Activated CD8-positive, alpha-beta memory T cell treated with anti-CD3 and anti-CD28 coated beads, Interleukin-2, amount 10 ng/mL, durations not matched to agents 7 days and 5 days (primary cell): ENCODE data around the gene PLB1. TPM values are rescaled to one million over a fixed set of nuclear protein-coding genes. Genes with fewer than 3 reads are reported as not detected.

ENCODE experiments used
- ATAC-seq: fragments of 150-1000 bp; cut with Tn5 transposase; one replicate; pipeline ENCODE4 v1.10.0; 2021; ENCODE audit warnings: moderate library complexity
- CTCF ChIA-PET: fragments of 350-600 bp; sonication (Branson Sonifier 250); formaldehyde crosslinking; loops from one replicate; lab custom pipeline; 2021; ENCODE audit warnings: antibody characterized with exemption; lab: Charles Lee
- DNase-seq: peaks from one replicate; pipeline ENCODE4 v3.0.0-alpha.2; 2020
- H3K27ac Mint-ChIP-seq: one replicate; pipeline ENCODE4 v1.8.0; 2021; ENCODE audit warnings: mild to moderate bottlenecking, mixed read lengths
- H3K27me3 Mint-ChIP-seq: one replicate; pipeline ENCODE4 v1.8.0; 2021; ENCODE audit warnings: mixed read lengths
- H3K36me3 Mint-ChIP-seq: one replicate; pipeline ENCODE4 v1.8.0; 2021; ENCODE audit warnings: mild to moderate bottlenecking, mixed read lengths
- H3K4me1 Mint-ChIP-seq: one replicate; pipeline ENCODE4 v1.8.0; 2021; ENCODE audit warnings: mixed read lengths
- H3K4me3 Mint-ChIP-seq: one replicate; pipeline ENCODE4 v1.8.0; 2021; ENCODE audit warnings: mild to moderate bottlenecking, moderate library complexity, mixed read lengths
- H3K9me3 Mint-ChIP-seq: one replicate; pipeline ENCODE4 v1.8.0; 2022; ENCODE audit warnings: low read depth, mixed read lengths
- total RNA-seq, 2 experiments: library from RNA; stranded (reverse); gene quantifications; one replicate each; pipeline ENCODE4 v1.2.3, GENCODE V29; 2021

The PLB1 gene
- total RNA-seq, 2 experiments from 2014 or later = 0.67 to 1.2 TPM

DNA sequence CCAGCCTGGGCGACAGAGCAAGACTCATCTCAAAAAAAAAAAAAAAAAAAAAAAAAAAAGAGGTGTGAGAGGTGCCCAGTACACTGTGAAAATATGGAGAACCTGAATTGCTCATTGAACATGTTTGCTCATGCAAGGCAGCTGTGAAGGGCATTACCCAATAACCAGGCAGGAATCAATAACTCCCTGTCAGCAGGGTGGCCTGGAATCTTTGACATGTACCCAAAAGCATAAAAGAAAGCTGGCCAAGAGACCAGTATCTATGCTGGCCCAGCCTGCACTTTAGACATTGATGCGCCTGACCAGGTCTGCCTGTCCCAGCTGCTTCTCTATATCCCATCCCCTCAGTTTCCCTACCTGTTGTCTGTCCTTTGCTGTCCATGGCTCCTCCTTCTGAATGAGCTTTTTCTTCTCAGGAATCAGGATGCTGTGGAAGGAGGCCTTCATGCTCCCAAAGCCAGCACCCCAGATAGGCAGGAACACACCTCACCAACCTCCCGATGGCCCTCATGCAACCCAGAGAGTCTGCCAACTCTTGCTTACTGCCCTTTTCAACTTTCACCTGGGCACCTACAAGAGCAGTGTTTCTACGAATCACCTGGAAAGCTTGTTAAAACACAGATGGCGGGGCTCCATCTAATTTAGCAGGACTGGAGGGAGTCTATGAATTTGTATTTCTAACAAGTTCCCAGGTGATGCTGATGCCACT, 172.4 kb downstream of the PLB1 start:
- H3K36me3 Mint-ChIP-seq = peaks cover 3% of the 10 kb centered on the region
- H3K9me3 Mint-ChIP-seq = peaks cover 5% of the 10 kb centered on the region
- H3K27ac Mint-ChIP-seq = no peak overlapping the region
- no peaks in the 10 kb centered on the region for H3K4me1 Mint-ChIP-seq
- H3K4me3 Mint-ChIP-seq = no peak overlapping the region
- CTCF ChIA-PET = no interaction called here
- no peak for DNase-seq
- no peaks in the 10 kb centered on the region for H3K27me3 Mint-ChIP-seq
- ATAC-seq = no peak

DNA sequence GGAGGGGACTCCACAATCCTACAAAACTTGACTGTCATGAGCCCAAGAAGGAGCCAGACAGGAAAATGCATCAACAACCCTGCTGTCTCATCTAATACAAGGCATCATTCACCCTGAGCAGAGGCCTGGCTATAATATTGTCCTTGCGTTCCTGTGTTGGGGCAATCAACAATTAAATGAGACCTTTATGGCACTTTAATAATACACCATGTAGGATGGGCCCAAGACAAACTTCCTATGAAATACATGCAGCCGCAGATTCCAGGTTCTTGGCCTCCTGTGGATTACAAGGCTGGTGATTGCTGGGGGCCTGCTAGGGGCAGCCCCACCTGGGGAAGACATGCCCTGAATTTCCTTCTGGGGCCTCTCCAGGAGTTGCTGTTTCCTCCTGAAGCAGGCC, 173.0 kb downstream of the PLB1 start:
- no peak overlapping the region for H3K4me3 Mint-ChIP-seq
- DNase-seq (no peak), ATAC-seq (no peak)
- no peak overlapping the region for H3K27ac Mint-ChIP-seq
- no peaks in the 10 kb centered on the region for H3K27me3 Mint-ChIP-seq
- peaks cover 3% of the 10 kb centered on the region for H3K36me3 Mint-ChIP-seq
- CTCF ChIA-PET = no interaction called here
- H3K9me3 Mint-ChIP-seq = peaks cover 5% of the 10 kb centered on the region
- no peaks in the 10 kb centered on the region for H3K4me1 Mint-ChIP-seq

DNA sequence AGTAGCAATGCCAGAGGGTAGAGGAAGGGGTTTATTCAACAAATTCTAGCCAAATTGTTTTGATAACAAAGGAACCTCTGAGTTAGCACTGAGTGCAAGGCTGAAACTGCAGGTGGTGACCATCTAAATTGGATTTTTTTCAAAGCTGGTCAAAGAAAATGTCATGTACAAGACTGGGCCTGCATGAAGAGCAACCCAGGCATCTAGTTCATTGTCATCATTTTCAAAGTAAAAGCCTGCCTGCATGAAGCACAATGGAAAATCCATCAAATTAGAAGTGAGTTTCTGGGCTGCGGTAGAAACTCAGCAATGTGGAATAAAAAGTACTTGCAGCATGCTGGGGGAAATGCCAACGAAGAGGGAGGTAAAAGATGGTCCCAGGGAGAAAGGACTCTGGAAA, 175.0 kb downstream of the PLB1 start:
- Mint-ChIP-seq H3K4me3 (no peak overlapping the region), H3K36me3 (peaks cover 3% of the 10 kb centered on the region), H3K9me3 (peaks cover 5% of the 10 kb centered on the region), H3K27me3 (no peaks in the 10 kb centered on the region), H3K27ac (no peak overlapping the region), H3K4me1 (no peaks in the 10 kb centered on the region)
- no peak for DNase-seq
- ATAC-seq = no peak
- CTCF ChIA-PET = no interaction called here

DNA sequence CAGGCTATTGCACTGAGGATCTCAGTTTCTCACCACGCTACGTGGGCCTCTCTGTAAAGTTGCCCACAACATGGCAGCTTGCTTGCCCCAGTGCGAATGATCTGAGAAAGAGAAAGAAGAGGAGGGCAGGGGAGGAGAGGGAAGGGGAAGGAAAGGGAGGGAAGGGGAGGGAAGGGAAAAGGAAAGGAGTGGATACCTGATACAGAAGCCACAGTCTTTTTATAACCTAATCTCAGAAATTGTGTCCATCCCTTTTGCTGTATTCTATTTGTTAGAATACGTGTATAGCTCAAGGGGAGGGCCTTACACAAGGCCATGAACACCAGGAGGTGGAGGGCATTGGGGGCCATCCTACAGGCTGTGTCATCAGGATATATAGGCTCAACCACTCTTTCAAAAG, 177.5 kb downstream of the PLB1 start:
- Mint-ChIP-seq H3K4me1 (peaks cover 1% of the 10 kb centered on the region), H3K27ac (no peak overlapping the region), H3K4me3 (no peak overlapping the region), H3K27me3 (no peaks in the 10 kb centered on the region), H3K36me3 (peaks cover 3% of the 10 kb centered on the region), H3K9me3 (peaks cover 5% of the 10 kb centered on the region)
- CTCF ChIA-PET = interaction anchor here (1.1 kb wide), 1 partner anchor 81 kb away, joined by 3 read pairs; no protein-coding TSS in a partner anchor
- no peak for DNase-seq
- ATAC-seq = no peak

DNA sequence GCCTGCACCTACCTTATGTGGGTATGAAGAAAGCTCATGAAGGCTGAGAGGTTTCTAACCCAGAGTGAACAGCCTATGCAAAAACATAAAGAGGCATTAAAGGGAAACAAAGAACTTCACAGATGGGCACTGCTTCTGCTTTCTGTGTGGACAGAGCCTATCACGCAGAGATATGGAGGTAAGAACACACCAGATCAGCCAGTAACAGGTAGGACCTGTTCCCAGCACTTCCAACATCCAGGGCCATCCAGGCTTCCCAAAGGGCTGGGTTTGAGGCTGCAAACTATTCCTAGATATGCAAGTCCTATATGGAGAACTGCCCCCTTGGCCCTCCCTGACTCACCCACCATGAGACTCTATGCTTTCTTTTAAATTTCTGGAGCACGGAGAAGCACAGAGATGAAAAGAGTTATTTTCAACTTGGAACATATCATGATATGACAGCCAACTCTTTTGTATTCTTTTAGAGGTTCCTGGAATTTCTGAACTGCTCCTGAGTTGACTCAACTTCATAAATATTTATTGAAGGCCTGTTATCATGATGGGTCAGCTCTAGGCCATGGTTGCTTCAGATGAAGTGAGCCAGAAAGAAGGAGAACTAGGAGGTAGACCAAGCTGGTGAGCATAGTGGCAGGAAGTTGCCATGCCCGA, 178.3 kb downstream of the PLB1 start:
- Mint-ChIP-seq H3K36me3 (peaks cover 3% of the 10 kb centered on the region), H3K9me3 (peaks cover 5% of the 10 kb centered on the region), H3K4me1 (peaks cover 8% of the 10 kb centered on the region), H3K27ac (no peak overlapping the region), H3K4me3 (no peak overlapping the region), H3K27me3 (no peaks in the 10 kb centered on the region)
- ATAC-seq (no peak), DNase-seq (no peak)
- CTCF ChIA-PET = no interaction called here

DNA sequence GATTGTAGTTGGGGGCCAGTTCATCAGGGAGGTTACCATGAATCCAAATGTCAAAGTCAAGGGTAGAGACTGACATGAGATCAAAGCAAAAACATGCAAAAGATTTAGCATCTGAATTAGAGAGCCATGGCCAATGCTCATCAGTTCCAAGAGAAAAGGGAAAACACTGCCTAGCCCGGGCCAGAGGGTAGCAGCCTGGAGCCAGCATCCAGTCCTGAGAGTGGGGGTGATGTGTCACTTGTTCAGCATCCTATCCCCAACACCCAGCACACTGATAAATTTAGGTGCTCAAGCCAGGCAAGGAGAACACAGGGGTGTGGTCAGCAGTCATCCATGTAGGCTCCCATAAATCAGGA, 178.8 kb downstream of the PLB1 start:
- DNase-seq = no peak
- H3K36me3 Mint-ChIP-seq = peaks cover 3% of the 10 kb centered on the region
- no peak overlapping the region for H3K4me3 Mint-ChIP-seq
- CTCF ChIA-PET = no interaction called here
- no peaks in the 10 kb centered on the region for H3K27me3 Mint-ChIP-seq
- no peak overlapping the region for H3K27ac Mint-ChIP-seq
- peaks cover 13% of the 10 kb centered on the region for H3K4me1 Mint-ChIP-seq
- H3K9me3 Mint-ChIP-seq = peaks cover 5% of the 10 kb centered on the region
- no peak for ATAC-seq

DNA sequence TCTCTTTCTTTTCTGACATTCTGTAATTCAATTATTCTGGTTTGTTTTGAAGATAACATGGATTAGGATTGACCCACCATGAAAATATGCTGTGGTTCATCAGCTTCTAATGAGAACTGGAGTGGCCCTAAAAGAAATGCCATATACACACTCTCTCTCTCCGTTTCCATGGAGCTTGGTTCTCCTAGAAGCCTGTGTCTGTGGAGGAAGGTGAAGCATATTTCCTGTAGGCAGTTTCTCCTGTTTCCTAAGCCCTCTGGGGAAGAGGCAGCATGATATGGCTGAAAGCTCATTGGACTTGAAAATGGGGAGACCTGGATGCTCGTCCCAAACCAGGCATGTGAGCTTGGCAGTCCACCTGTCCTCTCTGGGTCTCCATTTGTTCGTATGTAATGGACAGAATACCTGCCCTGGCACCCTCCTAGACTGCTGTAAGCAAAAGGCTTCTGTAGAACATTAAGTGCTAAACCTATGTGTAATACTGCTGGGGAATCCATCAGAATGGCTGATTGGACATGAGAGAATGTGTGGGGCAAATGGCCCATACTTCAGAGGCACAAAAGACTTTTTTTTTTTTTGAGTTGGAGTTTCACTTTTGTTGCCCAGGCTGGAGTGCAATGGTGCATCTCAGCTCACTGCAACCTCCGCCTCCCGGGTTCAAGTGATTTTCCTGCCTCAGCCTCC, 180.4 kb downstream of the PLB1 start:
- ATAC-seq (no peak), DNase-seq (no peak)
- peaks cover 3% of the 10 kb centered on the region for H3K36me3 Mint-ChIP-seq
- H3K27ac Mint-ChIP-seq = no peak overlapping the region
- H3K4me3 Mint-ChIP-seq = no peak overlapping the region
- CTCF ChIA-PET = interaction anchor here (1.3 kb wide), 1 partner anchor 12 kb away, joined by 3 read pairs; no protein-coding TSS in a partner anchor
- H3K27me3 Mint-ChIP-seq = no peaks in the 10 kb centered on the region
- peaks cover 23% of the 10 kb centered on the region for H3K4me1 Mint-ChIP-seq
- peaks cover 5% of the 10 kb centered on the region for H3K9me3 Mint-ChIP-seq

DNA sequence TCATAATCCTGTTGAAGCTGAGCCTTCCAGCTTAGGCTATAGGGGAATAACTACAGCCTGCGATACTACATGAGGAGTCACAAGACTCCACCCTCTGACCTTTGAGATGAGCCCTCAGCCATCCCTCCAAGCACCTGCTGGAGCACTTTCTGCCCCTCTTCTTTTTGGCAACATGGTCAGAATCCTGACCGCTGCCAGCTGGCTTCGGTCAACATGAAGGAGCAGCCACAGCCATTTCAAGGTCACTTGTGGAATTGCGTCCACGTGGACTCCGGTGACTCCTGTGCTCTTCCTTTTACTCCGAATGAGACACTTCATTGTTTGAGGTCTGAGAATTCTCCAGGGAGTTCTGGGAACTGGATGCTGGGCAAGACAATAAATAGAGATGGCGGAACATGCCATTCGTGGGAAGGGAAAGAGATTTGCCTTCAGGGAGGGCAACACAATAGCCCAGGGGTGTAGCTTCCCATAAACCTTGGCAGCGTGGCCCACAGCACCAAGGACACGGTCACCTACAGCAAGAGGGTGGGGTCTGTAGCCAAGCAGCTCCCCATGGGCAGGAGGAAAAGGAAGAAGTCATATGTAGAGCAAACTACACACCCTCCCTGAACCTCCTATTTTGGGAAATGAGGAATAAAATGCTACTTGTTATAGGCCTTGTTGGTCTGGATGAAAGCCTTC, 182.5 kb downstream of the PLB1 start:
- H3K4me1 Mint-ChIP-seq = peaks cover 35% of the 10 kb centered on the region
- H3K27ac Mint-ChIP-seq = no peak overlapping the region
- no peaks in the 10 kb centered on the region for H3K27me3 Mint-ChIP-seq
- CTCF ChIA-PET = no interaction called here
- no peak overlapping the region for H3K4me3 Mint-ChIP-seq
- DNase-seq (no peak), ATAC-seq (no peak)
- no peaks in the 10 kb centered on the region for H3K36me3 Mint-ChIP-seq
- H3K9me3 Mint-ChIP-seq = no peaks in the 10 kb centered on the region

DNA sequence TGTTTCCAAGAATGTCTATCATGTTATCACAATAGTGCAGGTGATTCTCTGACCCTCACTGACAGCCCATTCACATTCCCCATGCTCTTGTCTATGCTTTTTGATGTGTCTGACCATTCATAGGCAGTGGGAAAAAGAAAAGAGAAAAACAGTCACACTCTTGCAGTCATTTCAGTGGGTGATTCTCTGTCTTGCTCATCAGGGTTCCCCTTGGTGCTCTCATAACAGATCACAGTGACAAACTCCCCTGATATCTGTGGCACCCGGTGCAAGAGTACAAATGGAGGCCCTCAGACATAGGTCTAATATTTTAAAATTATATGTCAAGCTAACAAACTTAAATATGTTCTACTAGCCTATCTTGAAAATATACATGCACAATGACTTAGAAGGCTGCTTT, 183.1 kb downstream of the PLB1 start:
- DNase-seq (peak; percentile 46), ATAC-seq (no peak)
- Mint-ChIP-seq H3K9me3 (no peaks in the 10 kb centered on the region), H3K4me1 (peaks cover 35% of the 10 kb centered on the region), H3K27ac (no peak overlapping the region), H3K27me3 (no peaks in the 10 kb centered on the region), H3K4me3 (no peak overlapping the region), H3K36me3 (no peaks in the 10 kb centered on the region)
- CTCF ChIA-PET = no interaction called here

DNA sequence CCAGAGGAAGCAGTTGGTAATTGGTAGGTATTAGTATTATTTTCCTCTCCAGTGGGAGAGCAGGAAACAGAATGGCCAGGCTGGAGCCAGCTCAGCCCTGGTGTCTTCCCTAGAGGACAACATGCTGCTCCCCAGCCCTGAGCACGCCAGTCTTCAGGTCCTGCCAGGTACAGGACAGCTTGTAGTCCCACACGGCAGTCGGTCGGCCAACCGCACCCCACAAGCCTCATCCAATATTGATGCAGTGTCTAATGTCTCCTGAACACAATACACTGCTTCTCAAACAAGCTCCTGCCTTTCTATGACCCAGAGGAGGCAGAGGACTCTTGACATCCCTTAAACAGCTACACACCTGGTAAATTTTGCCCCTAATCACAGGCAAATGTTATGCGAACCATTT, 184.8 kb downstream of the PLB1 start:
- ATAC-seq = peak; percentile 7
- Mint-ChIP-seq H3K27ac (peak overlapping the region; percentile 86), H3K36me3 (no peaks in the 10 kb centered on the region), H3K4me1 (peaks cover 40% of the 10 kb centered on the region), H3K27me3 (no peaks in the 10 kb centered on the region), H3K9me3 (no peaks in the 10 kb centered on the region), H3K4me3 (no peak overlapping the region)
- CTCF ChIA-PET = interaction anchor here (0.6 to 2.8 kb wide), 4 partner anchors 19 to 1660 kb away, joined by 3 to 14 read pairs (median 4); no protein-coding TSS in a partner anchor
- no peak for DNase-seq

DNA sequence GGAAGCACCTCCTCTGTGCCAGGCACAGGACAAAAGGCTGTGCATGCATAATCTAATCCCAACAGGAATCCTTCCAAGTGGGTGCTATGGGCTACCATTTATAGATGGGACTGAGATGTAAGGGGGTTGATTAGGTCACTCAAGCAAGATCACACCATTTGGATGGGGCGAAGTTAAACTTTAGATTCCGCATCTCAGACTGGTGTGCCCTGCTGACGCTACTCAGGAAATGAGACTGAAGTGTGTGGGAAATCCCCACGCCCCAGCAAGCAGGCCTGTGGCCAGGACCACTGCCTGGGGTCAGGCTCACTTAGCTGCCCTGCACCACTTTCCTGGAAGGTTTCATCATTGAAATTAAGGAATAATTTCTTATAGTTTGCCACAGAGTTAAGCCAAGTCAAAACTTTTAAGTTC, 185.3 kb downstream of the PLB1 start:
- Mint-ChIP-seq H3K36me3 (no peaks in the 10 kb centered on the region), H3K9me3 (no peaks in the 10 kb centered on the region), H3K27ac (peak overlapping the region; percentile 86), H3K4me1 (peaks cover 40% of the 10 kb centered on the region), H3K4me3 (no peak overlapping the region), H3K27me3 (no peaks in the 10 kb centered on the region)
- DNase-seq (peak; percentile 84), ATAC-seq (peak; percentile 97)
- CTCF ChIA-PET = interaction anchor here (1.1 to 2.8 kb wide), 3 partner anchors 63 to 121 kb away, joined by 4 to 14 read pairs (median 5); no protein-coding TSS in a partner anchor

DNA sequence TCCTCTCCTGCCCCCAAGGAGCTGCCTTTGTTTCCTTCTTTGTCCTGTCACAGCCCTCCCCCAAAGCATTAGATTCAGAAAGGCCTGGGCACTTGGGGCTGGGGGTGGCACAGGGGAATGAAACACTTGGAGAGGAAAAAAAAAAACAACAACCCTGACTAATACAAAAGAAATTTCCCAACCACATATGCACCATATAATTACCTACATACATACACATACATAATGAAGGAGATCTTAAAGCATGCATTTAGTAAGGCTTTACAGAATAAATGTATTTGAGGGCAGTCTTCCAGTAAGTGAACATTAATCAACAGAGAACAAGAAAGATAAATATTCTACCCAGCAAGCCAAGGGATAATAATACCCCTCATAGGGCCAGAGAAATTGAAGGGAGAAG, 185.7 kb downstream of the PLB1 start:
- peaks cover 40% of the 10 kb centered on the region for H3K4me1 Mint-ChIP-seq
- H3K9me3 Mint-ChIP-seq = no peaks in the 10 kb centered on the region
- DNase-seq (no peak), ATAC-seq (peak; percentile 20)
- H3K27ac Mint-ChIP-seq = peak overlapping the region; percentile 86
- H3K27me3 Mint-ChIP-seq = no peaks in the 10 kb centered on the region
- no peak overlapping the region for H3K4me3 Mint-ChIP-seq
- no peaks in the 10 kb centered on the region for H3K36me3 Mint-ChIP-seq
- CTCF ChIA-PET = interaction anchor here (1.1 to 2.8 kb wide), 2 partner anchors 88 to 122 kb away, joined by 5 to 14 read pairs; no protein-coding TSS in a partner anchor

DNA sequence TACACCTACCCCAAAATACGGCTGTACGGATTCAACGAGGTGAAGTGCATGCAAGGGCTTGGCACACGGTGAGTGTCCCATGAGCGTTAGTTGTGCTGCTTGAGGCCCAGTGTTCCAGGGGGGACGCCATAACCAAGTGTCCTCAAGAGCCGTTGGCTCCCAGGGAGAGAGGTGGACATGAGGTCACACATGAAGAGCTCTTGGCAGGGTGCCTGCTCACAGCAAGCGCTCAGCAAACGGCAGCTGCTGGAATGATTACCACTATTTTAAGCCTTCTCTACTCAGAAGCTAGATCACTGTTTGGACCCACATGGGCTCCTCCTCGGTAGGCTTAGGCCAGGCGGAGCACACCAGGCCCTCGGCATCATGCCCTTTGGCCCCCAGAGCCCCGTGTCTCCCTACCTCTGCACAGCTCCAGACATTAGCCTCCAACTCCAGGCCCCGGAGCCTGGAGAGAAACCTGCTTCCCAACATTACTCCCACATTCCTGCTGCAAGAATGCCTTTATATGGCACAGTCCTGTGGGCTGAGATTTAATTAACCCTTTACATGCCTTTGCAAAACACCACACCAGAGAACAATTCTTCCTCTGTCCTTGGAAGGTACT, 187.3 kb downstream of the PLB1 start:
- H3K27me3 Mint-ChIP-seq = no peaks in the 10 kb centered on the region
- peaks cover 40% of the 10 kb centered on the region for H3K4me1 Mint-ChIP-seq
- no peaks in the 10 kb centered on the region for H3K36me3 Mint-ChIP-seq
- CTCF ChIA-PET = interaction anchor here (0.9 to 2.8 kb wide), 3 partner anchors 48 to 117 kb away, joined by 3 to 14 read pairs (median 3); no protein-coding TSS in a partner anchor
- no peak overlapping the region for H3K27ac Mint-ChIP-seq
- H3K4me3 Mint-ChIP-seq = no peak overlapping the region
- no peak for ATAC-seq
- DNase-seq = no peak
- no peaks in the 10 kb centered on the region for H3K9me3 Mint-ChIP-seq
